Cardiac atrium fibroblast (primary cell): ENCODE results near the gene ASPM. TPM values are rescaled to one million over a fixed set of nuclear protein-coding genes. Genes with fewer than 3 reads are reported as not detected.

Source experiments
- total RNA-seq: library from RNA; depleted of rRNA; stranded (reverse); fragments of >200 nt; gene quantifications from 2 replicates; pipeline ENCODE4 v1.2.3, GENCODE V29; 2015

The ASPM gene, protein sequence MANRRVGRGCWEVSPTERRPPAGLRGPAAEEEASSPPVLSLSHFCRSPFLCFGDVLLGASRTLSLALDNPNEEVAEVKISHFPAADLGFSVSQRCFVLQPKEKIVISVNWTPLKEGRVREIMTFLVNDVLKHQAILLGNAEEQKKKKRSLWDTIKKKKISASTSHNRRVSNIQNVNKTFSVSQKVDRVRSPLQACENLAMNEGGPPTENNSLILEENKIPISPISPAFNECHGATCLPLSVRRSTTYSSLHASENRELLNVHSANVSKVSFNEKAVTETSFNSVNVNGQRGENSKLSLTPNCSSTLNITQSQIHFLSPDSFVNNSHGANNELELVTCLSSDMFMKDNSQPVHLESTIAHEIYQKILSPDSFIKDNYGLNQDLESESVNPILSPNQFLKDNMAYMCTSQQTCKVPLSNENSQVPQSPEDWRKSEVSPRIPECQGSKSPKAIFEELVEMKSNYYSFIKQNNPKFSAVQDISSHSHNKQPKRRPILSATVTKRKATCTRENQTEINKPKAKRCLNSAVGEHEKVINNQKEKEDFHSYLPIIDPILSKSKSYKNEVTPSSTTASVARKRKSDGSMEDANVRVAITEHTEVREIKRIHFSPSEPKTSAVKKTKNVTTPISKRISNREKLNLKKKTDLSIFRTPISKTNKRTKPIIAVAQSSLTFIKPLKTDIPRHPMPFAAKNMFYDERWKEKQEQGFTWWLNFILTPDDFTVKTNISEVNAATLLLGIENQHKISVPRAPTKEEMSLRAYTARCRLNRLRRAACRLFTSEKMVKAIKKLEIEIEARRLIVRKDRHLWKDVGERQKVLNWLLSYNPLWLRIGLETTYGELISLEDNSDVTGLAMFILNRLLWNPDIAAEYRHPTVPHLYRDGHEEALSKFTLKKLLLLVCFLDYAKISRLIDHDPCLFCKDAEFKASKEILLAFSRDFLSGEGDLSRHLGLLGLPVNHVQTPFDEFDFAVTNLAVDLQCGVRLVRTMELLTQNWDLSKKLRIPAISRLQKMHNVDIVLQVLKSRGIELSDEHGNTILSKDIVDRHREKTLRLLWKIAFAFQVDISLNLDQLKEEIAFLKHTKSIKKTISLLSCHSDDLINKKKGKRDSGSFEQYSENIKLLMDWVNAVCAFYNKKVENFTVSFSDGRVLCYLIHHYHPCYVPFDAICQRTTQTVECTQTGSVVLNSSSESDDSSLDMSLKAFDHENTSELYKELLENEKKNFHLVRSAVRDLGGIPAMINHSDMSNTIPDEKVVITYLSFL (N-terminal part only)
- 6.1 and 8.1 TPM in 2 replicates for total RNA-seq

DNA sequence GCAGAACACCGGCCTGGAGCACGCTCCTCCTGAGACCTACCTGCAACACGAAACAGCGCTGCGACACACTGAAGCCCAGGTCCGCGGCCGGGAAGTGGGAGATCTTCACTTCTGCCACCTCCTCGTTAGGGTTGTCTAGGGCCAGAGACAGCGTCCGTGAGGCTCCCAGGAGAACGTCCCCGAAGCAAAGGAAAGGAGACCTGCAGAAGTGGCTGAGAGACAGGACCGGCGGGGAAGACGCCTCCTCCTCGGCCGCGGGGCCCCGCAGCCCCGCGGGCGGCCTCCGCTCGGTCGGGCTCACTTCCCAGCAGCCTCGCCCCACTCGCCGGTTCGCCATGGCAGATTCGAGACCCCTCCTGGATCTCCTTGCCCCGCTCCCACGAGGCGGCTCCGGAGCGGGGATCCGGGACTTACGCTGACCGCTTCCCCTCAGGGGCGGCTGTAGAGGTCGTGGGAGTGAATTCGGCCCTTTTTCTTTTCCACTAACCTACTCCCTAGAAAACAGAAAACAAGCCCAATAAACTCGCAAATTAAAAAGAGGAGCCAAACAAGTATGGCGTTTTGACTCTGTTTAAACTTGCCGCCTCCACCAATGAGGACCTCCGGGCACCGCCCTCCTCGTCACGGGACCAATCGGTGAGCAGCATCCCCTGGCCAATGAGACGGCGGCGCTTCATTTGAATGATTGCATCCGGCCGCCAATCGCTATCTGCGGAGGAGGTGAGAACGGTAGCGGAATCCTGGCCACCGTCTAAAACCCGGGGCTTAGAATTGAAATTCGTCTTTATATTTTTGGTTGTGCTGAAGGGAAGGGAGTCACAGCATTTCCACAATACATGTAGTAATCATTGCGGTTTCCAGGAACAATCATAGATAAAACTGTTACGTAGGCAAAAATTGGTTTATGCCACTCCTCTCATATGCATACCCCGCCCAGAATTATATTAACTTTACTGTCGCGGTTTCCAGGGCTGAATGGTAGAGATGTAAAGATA is at the start of gene ASPM:
Gene ASPM (minus strand): TSS at position 569 of the 995 bp plus-strand sequence. CDS start 232 bp downstream, at position 337.

DNA sequence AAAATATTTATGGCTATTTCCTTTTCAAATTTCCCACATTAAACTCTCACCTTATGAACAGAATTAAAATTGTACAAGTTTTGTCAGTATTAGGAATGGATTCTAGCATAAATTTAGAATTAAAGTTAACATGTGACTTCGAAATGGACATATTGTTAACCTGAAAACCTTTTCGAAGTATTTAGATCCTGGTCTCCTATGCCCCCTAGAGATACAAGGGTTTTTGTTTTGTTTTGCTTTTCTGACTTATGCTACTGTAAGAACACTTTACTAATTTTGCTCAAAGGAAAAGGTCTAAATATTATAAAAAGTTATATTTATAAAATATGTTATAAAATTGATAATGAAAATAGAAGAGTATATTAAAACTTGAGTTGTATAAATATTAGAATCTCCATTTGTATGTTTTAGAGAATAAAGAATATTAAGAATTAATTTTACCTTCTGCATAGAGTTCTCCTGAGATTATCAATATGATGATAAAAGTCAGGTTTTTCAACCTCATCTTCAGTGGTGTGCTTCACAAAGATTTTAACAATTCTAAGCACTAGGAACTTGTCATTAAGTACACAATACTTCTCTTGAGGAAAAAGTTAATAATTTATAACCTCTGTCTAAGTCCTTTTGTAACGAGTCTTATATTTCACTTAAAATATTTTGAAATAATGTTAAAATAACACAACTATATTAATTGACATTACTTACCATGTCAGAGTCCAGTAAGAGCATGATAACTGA is 79.6 kb downstream of the ASPM start, which contains the start of gene F13B:
Gene F13B (minus strand): TSS at position 542 of the 738 bp plus-strand sequence. CDS start 37 bp downstream, at position 505.

Other genes starting within 250 kb of the ASPM start
- gene CFHR2, start 202.9 kb downstream of the ASPM start, total RNA-seq = not detected in 2 replicates
- not detected in 2 replicates for gene CFHR5, start 169.1 kb downstream of the ASPM start, total RNA-seq
- not detected in 2 replicates for gene F13B, start 79.4 kb downstream of the ASPM start, total RNA-seq
- 6.3 and 8.4 TPM in 2 replicates for gene ZBTB41, start 54.6 kb upstream of the ASPM start, total RNA-seq
- not detected in 2 replicates for gene CRB1, start 121.6 kb upstream of the ASPM start, total RNA-seq